Left renal cortex interstitium (tissue), 4 donors: ENCODE data around the gene KLHL8. TPM values are rescaled to one million over a fixed set of nuclear protein-coding genes. Genes with fewer than 3 reads are reported as not detected.

Source experiments
- DNase-seq, 4 donors: peaks; one replicate each; pipeline ENCODE4 v3.0.0-alpha.2; 2013; ENCODE audit warnings: low read depth in 4 of 4, low spot score in 2 of 4, missing footprints in 1 of 4
- polyA plus RNA-seq, 4 donors: library from polyadenylated mRNA; unstranded; fragments of 120-200 nt; gene quantifications; one replicate each; pipeline ENCODE4 v1.2.1, GENCODE V29; 2013; ENCODE audit not compliant: insufficient read length in 4 of 4

KLHL8 gene
- polyA plus RNA-seq, 4 donors, result 16.5 to 20.6 (median 17.8) TPM

DNA sequence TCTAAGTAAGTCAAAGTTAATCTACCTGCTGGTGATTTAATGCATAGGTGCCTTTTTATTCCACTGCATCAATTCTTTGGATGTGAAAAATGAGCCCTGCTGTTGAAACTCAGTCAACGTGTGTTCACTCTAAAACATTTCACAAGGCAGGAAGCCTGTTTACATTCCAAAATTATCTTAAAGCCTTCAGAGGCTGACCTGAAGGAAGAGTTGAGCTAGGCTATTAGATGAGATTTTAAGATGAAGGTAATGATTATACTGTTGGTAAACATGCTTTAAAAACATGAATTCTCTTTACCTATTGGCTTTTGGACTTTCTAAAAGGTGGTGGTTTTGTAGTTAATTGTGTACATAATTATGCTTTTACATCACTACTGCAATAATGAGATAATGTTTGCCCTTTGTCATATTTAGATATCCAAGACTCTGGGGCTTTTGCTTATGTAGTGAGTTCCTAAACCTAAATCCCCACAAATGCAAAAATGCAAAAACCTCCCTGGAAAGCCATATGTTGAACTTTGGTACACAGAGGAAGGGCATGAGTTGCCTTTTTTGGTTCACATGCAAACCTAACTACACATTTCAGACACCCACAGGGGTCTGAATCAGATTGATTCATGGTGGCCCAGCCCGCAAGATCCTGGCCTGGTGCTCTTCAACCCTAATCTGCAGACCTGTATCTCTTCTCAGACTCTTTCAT lies 92.3 kb downstream of the KLHL8 start:
- no peak for DNase-seq

DNA sequence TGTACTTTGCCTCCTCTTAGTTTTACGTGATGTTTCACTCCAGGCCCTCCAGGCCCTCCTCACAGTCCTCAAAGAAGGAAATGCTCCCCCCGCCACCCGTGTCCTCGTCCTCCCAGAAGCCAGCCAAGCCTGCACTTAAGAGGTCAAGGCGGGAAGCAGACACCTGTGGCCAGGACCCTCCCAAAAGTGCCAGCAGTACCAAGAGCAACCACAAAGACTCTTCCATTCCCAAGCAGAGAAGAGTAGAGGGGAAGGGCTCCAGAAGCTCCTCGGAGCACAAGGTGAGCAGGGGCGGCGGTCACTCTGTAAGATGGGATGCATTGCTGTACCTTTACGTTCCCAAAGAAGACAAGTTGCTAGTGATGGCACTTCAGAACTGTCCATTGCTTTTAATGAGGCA lies 94.4 kb downstream of the KLHL8 start:
- no peak for DNase-seq

DNA sequence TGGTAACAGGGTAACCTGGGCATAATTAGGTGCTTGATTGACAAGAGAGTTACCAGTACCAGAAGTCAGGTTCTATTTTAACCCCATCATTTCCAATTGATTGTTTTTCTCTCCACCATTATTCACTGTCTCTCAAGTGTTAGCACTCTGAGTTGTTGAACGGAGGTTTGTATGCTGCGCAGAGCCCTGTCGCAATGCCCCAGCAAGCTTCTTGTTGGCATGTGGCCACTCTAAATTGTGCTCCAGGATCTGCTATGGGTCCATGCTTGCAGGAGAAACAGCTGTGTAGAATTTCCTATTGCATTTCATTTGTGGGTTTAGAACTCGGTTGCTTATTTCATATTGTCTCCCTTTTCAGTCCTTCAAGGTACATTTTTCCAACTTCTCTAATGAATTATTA lies 98.2 kb downstream of the KLHL8 start:
- DNase-seq, result no peak

DNA sequence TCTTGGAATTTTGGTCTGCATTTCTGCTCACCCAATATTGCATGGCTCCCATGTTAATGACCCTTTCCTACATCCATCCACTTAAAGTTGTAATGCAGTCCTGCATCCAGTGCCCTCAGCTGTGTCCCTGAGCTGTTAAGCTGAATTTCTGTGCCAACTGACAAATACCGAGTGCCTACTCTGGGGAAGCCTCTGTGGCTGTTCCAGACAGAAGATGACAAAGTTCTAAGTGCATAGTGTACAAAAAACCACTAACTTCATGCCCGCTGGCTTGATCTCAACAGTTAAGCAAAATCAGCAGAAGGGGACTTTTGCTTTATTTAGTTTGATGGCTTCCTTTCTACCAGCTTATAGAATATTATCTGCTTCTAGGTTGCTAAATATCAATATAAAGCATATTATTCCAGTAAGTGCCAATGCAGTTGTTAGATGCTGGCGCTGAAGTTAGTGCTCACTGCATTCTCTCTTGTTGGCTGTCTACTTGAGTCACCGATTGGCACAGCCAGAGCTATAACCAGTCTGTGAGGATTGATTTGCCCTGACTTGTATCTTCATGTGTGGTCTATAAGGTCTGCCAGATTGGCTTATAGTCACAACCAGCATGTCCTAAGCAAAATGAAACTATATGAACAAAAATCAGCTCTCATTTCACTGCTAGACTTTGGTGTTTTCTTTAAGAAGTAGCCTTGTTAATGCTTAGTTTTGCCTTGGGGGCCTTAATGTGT lies 98.9 kb downstream of the KLHL8 start:
- DNase-seq, result no peak

DNA sequence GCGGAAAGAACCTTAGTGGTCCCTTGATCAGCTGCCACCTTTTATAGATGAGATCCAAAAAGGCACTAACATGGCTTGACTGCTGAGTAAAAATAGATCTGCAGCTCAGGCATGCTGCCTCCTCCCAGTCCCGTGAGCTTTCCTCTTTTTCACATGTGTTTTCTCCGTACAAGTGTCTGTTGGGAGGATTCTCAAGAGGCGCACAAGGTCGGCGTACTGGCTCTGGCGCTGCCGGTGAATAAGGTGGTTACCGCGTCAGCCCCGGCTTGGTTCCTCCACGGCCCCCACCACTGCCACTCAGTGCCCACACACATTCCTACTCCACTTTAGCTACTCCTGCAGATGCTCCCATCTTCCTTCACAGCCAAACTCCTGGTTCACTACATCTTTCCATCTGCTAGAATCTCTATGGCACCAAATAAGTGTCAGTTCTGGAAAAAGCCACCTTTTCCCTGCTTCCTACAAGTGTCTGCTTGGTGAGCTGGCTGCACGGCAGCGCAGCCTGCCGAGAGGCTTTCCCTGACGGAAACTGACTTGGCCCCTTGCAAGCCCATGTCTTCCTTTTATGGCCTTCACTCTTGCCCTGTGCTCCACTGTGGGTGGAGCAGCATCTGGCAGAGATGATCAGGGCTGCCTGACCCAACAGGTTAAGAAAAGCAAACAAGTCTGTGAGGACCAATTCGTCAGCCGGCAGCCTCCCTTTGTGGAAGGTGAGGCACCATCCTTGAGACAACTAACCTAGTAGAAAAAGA lies 99.8 kb downstream of the KLHL8 start:
- no peak for DNase-seq

DNA sequence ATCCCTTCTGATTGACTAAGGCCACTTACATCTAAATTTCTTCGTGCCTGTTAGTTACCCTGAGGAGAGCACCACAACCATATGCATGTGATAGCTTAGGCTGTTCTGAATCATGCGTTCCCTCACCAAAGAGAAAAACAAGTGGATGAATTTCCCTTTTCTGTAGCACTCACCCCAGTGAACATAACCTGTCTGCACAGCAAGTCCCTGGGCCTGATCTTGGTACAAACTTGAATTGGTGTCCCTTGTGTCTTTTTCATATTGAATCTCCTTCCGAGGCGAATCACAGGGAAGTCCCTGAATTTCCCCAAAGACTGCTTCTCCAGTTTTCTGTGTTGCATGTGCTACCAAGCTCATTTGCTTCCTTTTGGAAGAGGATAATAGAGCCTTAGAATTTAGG lies 100.4 kb downstream of the KLHL8 start:
- DNase-seq, result no peak

DNA sequence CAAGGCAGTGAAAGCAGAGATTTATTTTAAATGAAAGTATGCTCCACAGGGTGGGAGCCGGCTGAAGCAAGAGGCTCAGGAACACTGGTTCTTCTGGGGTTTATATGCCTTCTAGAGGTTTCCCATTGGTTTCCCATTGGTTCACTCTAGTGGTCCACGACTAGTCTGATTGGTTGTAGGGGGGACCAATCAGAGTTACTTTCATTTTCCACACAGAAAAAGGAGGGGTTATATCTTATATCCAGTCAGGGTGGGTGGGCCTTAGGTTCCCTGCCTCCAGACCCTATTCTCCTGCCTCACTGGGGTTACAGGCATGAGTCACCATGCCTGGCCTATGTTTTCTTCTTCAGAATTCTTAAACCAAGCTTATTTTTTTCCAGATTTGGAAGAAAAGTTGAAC lies 101.6 kb downstream of the KLHL8 start:
- no peak for DNase-seq

DNA sequence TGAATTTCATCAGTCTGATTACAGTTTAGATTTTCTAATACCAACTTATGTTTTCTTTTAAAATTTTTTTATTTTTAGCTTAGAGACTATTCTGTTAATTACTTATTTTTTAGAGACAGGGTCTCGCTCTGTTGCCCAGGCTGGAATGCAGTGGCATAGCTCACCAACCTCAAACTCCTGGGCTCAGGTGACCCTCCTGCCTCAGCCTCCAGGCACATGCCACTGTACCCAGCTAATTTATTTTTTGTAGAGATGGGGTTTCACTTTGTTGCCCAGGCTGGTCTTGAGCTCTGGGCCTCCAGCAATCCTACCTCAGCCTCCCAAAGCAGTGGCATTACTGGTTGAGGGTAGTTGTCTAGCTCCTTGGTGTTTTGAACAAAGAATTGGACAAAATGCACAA lies 102.0 kb downstream of the KLHL8 start:
- DNase-seq, result no peak

DNA sequence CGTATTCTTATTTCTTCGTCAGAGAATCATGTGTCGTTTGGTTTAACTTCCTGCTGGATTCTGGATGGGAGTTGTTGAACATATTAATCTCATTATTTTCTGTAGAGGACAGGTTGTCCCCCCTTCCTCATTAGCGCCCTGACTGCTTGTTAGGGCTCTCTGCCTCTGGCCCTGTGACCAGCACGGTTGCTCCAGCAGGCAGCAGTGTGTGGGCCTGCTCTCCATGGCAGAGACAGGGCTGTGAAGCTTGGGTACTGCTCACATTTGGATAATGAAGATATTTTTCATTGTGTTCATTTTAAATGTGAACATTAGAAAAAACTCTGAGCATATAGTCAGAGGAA lies 102.7 kb downstream of the KLHL8 start:
- DNase-seq, result no peak

DNA sequence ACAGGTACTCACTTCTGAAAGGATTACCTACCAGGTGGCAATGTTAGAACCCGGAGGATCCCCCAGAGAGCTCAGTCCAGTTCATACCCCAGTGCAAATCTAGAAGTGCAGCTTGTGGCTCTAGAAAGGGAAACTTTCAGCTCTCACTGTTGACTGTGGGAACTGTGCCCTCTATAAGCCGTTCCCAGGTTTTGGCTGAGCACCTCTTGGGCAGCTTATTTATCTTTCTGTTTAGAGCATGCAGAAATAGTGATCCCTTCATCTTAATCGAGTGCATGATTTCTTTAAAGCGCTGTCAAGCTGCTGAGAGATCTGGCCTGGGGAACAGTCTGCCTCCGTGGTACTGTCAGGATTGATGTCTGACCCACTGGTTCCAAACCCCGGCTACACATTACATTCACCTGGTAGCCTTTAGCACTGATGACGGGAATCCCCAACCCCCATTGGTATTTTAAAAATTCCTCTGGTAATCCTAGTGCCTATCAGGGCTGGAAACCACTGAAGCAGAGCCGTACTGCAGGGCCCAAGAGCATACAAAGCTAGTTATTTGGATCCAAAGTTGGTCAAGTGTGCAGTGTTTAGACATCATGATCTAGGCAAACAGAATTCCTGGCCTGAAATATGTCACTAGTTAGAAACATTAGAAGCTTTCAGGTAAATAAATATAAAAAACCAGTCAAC lies 103.2 kb downstream of the KLHL8 start:
- peak in 2 of 4 donors; percentile 68 to 75 for DNase-seq

DNA sequence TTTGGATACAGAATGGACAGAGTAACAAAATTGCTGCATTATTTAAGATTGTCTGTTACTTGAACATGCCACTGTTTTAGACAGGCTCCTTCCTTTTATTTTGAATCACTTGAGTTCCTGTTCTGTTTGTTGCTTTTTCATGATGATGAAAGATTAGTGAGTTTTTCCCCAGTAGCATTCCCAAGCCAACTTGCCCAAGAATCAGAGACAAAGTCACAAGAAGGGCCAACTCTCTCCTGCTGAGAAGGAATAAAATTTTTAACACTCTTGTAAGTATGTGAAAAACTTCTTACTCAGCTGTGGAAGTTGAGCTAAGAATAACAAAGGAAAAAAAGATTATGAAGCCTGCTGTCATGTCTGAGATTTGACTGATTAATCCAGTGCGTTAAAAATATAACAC lies 104.2 kb downstream of the KLHL8 start:
- DNase-seq, result no peak

DNA sequence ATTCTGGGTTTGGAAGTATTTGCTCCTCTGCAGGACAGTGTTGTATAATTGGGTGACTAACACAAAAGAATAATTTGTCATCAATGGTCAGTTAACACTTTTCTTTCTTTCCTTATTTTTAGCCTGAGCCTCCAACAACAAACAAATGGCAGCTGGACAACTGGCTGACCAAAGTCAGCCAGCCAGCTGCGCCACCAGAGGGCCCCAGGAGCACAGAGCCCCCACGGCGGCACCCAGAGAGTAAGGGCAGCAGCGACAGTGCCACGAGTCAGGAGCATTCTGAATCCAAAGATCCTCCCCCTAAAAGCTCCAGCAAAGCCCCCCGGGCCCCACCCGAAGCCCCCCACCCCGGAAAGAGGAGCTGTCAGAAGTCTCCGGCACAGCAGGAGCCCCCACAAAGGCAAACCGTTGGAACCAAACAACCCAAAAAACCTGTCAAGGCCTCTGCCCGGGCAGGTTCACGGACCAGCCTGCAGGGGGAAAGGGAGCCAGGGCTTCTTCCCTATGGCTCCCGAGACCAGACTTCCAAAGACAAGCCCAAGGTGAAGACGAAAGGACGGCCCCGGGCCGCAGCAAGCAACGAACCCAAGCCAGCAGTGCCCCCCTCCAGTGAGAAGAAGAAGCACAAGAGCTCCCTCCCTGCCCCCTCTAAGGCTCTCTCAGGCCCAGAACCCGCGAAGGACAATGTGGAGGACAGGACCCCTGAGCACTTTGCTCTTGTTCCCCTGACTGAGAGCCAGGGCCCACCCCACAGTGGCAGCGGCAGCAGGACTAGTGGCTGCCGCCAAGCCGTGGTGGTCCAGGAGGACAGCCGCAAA lies 106.0 kb downstream of the KLHL8 start:
- no peak for DNase-seq

DNA sequence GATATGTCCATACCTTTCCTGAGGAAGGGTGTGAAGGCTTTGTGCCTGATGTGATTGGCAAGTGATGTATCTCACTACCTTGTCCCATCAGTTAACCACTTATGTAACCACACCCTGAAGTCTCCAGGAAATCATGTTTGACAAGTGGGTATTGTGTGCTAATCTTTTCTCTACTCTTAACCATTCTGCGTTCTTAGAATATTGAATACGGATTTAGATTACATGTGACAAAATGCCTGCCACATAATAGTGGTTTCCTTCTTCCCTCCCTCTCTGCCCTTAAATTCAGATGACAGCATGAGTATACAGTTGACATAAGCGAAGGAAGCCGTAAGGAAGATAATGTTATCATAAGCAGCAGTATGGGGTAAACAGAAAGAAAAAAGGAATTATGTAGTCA lies 108.4 kb downstream of the KLHL8 start:
- no peak for DNase-seq

Other genes with a start within 250 kb of the KLHL8 start
- 1 to 10 TPM in 1 of 4 donors, under 1 TPM in 3; 0.11 to 1.2 (median 0.53) TPM for gene HSD17B13, start 102.3 kb upstream of the KLHL8 start, polyA plus RNA-seq
- 10 to 100 TPM; 55.9 to 67.6 (median 56.7) TPM for gene HSD17B11, start 170.6 kb upstream of the KLHL8 start, polyA plus RNA-seq
- gene NUDT9, start 202.0 kb upstream of the KLHL8 start, polyA plus RNA-seq, result 10 to 100 TPM; 61.5 to 69.6 (median 66.6) TPM